HFF-Myc (cell line): Measurements from ENCODE around the gene ITGA2.
A peak's percentile ranks its signal among the peaks of the same experiment; 100 is the strongest.

Experiments used
- DNase-seq: peaks from one replicate; pipeline ENCODE4 v3.0.0-alpha.2; 2011; ENCODE audit warnings: low read depth; ENCODE audit errors: extremely low read depth
- H3K4me3 ChIP-seq: replicated peaks from 2 replicates; pipeline ENCODE4 v1.5.1; 2011; ENCODE audit warnings: low read depth, mild to moderate bottlenecking, control low read depth, low read length
- TF ChIP-seq, protein P1 (sequence below): IDR thresholded peaks from 2 replicates; pipeline ENCODE4 v1.5.1; 2012; ENCODE audit warnings: mild to moderate bottlenecking, low read depth, low read length, control low read depth; ENCODE audit errors: missing control alignments

The ITGA2 gene

DNA sequence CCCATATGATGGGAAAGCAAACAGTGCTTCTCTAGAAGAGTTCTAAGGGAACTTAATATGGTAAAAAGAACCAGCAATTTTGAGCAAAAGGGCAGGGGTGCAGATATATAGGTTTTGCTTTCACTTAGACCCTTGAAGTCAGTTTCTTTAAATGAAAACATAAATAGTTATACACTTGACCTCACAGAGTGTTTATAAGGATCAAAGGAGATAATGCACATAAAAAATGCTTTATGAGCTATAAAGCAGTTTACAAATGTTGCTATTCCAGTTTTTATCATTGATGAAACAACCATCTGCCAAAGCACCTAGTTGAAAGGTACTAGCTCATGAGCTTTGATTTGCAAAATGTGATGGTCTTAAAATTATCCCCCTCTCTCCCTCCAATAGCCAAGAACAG is 45.7 kb downstream of the ITGA2 start:
- H3K4me3 ChIP-seq, result no peak overlapping the region
- TF ChIP-seq, protein P1, sequence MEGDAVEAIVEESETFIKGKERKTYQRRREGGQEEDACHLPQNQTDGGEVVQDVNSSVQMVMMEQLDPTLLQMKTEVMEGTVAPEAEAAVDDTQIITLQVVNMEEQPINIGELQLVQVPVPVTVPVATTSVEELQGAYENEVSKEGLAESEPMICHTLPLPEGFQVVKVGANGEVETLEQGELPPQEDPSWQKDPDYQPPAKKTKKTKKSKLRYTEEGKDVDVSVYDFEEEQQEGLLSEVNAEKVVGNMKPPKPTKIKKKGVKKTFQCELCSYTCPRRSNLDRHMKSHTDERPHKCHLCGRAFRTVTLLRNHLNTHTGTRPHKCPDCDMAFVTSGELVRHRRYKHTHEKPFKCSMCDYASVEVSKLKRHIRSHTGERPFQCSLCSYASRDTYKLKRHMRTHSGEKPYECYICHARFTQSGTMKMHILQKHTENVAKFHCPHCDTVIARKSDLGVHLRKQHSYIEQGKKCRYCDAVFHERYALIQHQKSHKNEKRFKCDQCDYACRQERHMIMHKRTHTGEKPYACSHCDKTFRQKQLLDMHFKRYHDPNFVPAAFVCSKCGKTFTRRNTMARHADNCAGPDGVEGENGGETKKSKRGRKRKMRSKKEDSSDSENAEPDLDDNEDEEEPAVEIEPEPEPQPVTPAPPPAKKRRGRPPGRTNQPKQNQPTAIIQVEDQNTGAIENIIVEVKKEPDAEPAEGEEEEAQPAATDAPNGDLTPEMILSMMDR, result no peak
- no peak for DNase-seq

DNA sequence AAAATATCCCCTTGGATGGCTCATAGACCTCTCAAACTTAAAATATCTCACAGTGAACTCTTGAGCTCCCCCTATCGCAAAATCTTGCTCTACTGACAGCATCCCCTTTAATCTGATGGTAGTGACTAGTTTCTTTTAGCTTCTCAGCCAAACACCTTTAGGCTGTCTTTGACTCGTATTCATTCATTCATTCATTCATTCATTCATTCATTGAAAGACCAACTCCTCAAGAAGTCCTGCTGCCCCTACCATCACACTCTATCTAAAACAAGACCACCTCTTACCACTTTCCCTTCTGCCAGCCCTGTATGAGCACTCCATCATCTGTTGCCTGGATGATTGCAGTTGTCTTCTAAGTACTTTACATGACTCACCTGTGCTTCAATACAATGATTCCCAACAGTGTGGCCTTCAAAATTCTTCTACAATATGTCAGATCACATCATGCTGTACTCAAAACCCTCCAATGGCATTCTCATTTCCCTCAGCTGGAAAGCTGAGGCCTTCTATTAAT is 46.8 kb downstream of the ITGA2 start:
- no peak for DNase-seq
- TF ChIP-seq, protein P1, result peak; percentile 54
- no peak overlapping the region for H3K4me3 ChIP-seq

DNA sequence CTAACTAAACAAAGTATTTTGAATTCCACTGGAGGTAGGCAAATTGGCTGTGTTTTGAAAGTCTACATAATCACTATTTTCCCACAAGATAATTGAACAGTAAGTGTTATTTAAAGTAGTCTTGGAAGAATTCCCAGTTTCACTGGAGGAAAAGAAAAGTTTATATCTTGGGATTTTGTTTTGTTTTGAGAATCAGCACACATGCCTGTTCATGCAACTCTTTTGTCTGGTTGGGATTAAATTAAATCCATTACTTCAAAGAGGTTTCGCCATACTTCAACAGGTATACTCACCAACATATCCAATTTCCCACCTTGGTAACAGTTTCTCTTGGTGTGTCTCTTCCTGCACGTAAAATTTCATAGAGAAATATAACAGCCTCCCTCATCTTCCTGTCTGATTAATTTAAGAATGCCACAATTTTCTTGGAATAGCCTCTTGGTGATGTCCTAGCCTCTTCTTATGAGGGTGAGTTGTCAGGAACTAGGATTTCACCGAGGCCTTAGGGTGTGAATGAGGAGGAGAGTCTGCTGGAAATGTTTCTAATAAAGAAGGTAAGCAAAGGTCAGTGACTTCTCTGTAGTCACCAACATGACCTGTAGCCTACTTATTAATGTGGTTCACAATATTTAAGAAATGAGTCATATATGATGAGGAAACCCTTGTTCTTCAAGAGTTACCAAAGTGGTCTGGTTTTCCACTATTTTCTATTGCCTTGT is 48.1 kb downstream of the ITGA2 start:
- TF ChIP-seq, protein P1, result no peak
- no peak for DNase-seq
- no peak overlapping the region for H3K4me3 ChIP-seq

DNA sequence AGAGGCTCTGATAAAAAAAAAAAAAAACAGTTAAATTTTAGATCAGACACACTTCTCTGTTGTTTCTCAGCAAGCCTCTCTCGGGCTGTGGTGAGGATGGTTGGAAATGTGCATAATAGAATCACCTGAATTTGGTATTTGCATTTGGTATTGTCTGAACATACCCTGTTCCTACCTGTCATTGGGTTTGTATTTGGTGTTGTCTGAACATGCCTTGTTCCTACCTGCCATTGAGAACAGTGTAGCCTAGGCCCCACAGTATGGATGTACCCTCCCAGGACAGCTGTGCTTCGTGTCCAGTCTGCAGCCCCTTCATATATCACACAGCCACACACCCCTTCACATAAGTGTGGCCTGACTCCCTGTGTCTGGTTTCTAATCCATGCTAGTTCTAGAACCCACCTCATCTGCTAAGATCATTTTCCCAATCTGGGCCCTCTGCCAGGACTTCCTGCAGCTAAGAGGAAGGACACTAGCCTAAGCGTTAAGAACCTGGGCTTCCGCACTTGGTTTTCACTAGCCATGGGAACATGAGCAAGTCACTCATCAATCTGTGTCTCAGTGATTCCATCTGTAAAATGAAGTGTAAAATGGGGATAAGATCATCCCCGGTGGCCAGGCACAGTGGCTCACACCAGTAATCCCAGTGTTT is 49.2 kb downstream of the ITGA2 start:
- no peak for DNase-seq
- TF ChIP-seq, protein P1, result no peak
- H3K4me3 ChIP-seq, result no peak overlapping the region

DNA sequence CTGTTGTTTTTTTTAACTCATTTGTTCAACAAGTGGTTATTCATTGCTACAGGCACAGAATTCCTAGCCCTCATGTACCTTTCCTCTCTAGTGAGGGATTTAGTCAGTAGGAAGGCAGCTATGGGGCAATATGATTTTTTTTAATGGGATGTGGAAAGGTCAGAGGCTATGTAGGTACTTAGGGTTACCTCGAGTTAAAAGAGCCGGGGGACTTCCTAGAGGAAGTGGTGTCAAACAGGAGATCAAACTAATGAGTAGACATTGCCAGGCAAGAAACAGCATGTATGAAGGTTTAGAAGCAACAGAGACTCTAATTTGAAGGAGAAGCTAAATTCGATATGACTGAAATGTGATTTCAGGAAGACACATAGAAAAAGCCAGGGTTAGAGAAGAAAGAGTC is 50.7 kb downstream of the ITGA2 start:
- DNase-seq, result no peak
- no peak overlapping the region for H3K4me3 ChIP-seq
- TF ChIP-seq, protein P1, result no peak

DNA sequence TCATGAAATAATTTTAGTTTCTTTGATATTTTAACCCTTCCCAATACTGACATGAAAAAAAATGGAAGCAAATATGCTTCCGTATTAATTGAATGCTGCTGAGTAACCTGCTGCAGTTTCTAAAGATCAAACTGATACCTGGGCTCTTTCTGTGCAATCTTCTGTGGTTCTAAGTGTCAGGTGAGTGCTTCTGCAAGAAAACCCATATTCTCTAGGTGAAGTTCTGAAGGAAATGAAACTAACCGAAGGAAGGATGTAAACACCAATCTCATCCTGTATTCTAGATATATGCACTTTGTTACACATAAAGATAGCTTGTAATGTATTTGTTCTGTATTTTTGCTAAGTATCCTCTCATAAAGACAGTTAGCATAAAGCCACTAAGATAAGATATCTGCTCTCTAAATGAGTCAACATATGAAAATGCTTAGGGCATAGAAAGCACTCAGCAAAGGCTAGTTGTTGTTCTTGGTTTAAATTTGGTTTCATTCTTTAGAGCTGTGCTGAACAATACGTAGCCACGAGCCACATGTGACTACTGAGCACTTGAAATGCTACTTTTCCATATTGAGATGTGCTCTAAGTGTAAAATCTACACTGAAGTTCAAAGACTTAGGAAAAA is 52.0 kb downstream of the ITGA2 start:
- TF ChIP-seq, protein P1, result no peak
- no peak overlapping the region for H3K4me3 ChIP-seq
- no peak for DNase-seq
